ENCODE results near the gene YEATS4.

YEATS4 gene

DNA sequence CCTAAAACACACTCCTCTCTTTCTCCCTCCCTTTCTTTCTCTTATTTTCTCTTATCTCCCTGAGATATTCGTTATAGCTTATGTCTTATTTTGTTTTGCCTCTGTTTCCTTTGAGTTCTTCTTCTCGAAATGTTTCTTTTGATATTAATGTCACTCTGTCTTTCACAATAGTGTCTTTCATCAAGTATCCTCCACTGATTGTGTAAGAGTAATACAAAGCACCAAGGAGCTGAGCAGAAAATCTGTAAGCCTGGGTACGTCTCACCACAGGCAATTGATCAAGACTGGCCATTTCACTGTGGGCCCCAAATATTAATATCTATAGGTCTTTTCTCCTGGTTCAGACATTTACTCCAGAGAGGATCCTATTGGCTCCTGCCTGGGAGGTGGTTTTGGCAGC, 16.2 kb upstream of the YEATS4 start:
- no peak for DNase-seq

DNA sequence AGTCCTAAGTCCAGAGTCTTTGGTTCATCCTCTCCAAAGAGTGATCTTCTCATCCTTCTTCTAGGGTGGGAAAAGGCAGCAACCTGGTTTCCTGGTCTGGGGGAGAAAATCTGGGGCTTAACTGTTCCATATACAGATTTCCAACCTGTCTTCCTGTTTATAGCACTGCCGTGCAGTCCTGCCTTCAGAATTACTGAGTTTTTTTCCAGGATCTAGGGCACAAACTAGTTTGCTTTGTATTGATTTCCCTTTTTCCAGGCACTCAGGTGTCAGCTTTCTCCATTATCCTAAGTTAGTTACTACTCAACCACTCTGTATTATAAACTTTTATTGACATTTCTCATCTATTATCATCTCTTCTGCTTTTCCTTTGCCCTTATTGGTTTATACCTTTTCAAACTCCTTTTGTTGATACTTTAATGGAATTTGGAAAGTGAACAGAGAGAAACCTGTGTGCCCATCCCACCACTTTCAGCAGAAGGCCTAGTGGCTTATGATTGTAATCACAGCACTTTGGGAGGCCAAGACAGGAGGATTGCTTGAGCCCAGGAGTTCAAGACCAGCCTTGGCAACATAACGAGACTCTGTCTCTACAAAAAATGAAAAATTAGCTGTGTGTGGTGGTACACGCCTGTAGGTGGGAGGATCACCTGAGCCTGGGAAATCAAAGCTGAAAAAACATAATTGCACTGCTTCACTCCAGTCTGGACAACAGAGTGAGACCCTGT, 15.5 kb upstream of the YEATS4 start:
- no peak for DNase-seq

DNA sequence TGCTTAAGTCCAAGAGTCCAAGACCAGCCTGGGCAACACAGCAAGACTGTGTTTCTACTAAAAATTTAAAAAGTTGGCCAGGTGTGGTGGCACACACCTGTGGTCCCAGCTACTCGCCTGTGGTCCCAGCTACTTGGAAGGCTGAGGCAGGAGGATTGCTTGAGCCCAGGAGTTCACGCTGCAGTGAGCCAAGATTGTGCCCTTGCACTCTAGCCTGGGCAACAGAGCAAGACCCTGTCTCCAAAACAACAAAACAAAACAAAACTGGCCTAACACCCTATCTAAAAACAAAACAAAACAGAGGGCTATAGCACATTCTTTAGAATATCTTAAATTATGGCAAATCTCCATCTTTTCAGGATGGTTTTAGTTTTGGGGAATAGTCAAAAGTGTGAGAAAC, 14.5 kb upstream of the YEATS4 start:
- DNase-seq: no peak

DNA sequence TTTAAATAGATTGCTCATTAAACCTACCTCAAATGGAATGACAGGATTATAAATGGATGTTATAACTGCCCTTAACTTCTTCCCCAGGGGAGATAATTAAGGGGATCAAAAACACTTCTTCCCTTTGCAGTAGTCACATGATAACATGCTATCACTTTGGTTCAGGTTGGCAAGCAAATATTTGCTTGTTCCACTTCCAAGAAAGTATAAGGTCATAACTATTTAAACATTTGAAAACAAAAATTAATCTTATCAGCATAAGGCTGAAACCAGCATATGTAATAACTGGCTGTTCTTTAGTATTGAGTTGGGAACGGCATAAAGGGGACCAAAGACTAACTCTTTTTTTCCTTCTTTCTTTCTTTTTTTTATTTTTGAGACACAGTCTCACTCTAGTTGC, 13.8 kb upstream of the YEATS4 start:
- no peak for DNase-seq

DNA sequence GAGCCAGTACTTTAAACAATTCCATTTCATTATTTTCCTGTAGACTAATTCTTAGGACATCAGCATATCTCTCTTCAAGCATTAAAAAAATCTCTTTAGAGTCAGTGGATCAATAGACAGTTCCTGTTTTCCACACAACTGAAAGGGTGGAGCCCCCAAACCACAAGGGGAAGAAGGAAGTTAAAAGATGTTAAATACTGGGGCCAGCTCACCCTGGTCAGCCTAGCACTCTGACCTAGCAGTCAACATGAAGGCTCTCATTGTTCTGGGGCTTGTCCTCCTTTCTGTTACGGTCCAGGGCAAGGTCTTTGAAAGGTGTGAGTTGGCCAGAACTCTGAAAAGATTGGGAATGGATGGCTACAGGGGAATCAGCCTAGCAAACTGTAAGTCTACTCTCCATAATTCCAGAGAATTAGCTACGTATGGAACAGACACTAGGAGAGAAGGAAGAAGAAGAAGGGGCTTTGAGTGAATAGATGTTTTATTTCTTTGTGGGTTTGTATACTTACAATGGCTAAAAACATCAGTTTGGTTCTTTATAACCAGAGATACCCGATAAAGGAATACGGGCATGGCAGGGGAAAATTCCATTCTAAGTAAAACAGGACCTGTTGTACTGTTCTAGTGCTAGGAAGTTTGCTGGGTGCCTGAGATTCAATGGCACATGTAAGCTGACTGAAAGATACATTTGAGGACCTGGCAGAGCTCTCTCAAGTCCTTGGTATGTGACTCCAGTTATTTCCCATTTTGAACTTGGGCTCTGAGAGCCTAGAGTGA, 11.2 kb upstream of the YEATS4 start, which contains the start of gene LYZ:
Gene LYZ (plus strand): TSS at position 220 of the 777 bp plus-strand sequence. CDS start 28 bp downstream, at position 248.
- DNase-seq: peak; percentile 9

DNA sequence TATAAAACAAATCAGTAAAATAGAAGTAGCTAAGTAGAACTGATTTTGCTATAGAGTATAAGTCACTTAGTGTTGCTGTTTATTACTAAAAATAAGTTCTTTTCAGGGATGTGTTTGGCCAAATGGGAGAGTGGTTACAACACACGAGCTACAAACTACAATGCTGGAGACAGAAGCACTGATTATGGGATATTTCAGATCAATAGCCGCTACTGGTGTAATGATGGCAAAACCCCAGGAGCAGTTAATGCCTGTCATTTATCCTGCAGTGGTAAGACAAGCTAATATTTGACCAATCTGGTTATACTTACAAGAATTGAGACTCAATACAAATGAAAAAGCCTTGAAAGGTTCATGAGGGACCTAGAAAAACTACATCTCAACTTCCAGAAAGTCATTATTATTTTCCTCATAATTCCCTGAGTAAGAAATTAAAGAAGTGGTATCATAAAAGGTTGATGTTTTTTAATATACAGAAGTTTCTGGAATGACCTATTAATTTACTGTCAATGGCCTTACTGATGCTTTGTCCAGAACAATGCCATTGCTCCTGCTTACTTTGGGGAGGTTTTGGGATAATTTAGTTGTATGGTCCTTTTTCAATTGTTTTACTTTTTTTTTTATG, 9.4 kb upstream of the YEATS4 start:
- DNase-seq: no peak

DNA sequence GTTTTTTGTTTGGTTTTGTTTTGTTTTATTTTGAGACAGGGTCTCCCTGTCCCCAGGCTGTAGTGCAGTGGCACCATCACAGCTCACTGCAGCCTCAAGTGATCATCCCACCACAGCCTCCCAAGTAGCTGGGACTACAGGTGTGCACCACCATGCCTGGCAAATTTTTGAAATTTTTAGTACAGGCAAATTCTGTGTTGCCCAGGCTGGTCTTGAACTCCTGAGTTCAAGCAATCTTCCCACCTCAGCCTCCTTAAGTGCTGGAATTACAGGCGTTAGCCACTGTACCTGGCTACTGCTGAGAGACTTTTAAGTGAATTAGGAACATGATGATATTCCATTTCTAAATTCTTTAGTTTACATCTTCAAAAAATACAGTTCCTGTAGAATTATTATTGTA, 8.8 kb upstream of the YEATS4 start:
- DNase-seq: no peak

DNA sequence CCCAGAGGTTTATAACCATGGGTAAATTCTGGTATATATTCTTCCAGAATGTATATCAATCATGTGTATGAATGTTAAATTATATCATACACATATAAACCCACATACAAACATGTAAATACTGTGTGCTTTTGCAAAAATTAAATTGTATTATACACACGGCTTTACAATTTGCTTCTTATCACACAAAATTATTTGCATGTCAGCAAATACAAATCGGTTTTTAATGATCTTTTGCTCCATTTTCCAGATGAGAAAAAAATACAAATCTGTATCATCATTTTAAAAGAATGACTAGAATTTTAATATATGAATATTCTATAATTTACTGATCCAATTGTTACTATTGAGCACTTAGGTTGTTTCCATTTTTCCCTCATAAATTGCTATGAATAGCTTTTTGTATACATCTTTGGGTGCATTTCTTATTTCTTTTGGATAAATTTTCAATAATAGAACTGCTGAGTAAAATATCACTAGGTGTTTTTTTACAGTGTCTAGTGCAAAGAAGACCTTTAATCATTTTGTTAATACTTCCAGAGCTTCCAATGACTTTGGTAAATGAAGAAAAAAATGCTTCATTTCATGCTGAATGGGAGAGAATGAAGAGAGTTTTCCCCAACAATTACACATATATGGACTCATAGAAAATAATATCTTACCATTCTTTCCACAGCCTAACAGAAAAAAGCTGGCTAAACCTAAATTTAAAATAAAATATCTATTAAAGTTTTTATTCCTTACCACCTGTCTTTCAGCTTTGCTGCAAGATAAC, 7.9 kb upstream of the YEATS4 start:
- no peak for DNase-seq

DNA sequence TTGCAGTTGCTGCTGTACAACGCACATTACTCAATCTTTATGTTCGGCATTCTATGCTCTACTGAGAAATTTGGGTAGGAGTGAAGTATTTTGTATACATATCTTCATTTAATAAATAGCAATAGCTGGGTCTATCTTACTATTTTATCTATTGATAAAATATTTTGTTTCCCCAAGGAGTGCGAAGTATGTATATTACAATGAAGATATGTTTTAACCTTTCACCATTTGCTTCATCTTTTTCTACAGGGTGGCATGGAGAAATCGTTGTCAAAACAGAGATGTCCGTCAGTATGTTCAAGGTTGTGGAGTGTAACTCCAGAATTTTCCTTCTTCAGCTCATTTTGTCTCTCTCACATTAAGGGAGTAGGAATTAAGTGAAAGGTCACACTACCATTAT, 6.6 kb upstream of the YEATS4 start:
- DNase-seq: no peak

DNA sequence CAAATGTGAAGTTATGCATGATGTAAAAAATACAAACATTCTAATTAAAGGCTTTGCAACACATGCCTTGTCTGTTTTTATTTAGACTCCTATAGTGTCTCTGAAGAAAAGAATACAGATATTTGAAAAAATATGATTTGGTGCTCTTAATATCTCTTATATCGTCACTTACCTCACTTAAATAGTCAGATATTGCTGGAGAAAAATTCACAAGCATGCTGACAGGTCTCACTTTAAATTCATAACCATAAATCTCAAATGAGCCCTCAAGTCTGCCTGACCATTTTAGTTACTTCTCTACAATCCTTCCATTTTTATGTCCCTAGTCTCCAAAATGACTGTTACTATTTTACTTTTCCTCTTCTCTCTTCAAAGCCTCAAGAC, 5.4 kb upstream of the YEATS4 start:
- no peak for DNase-seq

DNA sequence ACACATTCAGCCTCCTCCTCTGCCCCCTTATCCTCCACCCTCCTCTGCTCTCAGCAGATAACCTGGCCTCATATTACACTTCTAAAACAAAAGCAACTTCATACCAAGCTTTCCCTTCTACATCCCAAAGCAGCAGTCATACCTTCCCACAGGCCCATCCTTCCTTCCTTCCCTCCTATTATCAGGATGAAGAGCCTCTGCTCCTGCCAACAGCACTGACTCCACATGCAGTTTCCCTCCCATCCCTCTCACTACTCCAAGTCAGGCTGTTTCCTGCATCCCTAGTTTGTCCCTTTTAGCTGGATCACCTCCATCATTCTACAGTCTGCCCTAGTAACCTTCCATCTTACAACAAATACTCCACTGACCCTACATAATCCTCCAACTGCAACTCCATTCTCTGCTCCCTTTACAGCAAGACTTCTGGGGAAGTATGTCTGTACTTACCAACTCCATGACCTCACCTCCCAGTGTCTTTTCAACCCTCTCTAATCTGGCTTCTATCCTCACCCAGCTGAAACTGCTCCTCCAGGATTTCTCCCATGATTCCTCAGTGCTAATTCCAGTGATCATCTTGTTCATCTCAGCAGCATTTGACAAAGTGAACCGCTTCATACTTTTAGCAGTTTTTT, 4.9 kb upstream of the YEATS4 start:
- DNase-seq: no peak

DNA sequence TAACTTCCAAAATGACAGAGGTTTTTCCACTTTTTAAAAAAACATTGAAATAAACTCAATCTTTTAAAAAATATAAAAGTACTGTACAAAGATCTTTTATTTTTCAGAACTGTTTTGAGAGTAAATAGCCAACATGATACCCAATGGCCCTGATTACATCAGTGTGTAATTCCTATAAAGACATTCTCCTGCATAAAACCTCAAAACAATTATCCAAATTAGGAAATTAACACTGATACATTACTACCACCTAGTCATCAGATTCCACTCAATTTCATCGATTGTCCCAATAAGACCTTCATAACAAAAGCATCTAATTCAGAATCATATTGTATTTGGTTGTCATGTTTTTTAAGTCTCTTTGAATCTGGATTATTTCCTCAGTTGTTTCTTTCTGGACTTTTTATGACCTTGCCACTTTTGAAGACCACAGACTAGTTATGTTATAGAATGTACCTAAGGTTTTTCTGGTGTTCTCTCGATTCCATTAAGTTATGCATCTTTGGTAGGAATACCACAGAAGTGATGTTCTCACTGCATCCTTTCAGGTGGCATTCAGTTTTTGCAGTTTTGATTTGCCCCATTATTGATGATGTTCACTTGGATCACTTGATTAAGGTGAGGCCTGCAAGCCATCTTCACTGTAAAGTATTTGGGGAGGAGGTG, 4.0 kb upstream of the YEATS4 start:
- DNase-seq: no peak

DNA sequence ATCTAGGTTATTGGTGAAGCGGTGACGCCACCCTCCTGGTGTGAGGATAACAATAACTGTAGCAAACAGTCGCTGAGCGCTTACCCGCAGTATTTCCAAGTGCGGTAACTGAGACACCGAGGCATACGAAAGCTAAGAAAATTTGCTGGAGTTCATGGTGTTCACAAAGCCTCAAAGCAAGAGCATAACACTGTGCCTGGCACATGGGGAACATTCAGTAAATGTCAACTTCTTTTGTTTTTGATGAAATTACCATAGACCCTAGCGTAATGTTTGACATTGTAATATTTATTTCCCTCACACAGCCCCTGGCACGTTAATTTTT, 767 bp downstream of the YEATS4 start:
- DNase-seq: no peak

DNA sequence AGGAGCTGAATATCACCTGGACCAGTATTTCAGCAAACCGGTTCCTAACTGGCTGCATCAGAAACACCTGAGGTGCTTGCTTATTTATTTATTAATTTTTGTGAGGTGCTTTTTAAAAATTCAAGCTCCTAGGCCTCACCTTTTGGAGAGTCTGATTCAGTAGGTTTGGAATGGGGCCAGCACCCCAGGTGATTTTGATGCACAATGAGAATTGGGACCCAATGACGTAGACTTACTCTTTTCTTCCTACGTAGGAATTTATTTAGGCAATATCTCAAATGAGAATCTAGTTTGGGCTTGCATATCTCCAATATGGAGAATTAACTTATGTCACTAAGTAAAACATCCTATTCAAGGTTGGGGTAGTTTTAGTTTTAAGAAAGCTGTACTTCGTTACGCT, 7.3 kb downstream of the YEATS4 start:
- no peak for DNase-seq

DNA sequence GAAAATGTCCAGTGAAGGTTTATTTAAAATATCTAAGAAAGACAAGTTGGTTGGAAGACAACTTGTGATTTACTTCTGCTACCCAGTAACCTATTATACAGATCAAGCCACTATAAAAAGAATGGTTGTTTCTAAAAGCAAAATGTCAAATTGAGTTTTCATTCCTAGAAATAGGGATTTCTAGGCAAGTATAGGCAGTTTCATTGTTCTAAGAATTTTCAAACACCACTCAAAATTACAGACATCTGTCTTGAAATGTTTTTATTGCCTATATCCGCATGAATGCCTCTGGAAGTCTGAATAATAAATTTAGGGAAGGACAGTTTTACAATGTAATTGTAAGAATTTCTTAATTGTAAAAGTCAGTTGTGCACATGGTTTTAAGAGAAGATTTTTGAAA, 8.6 kb downstream of the YEATS4 start:
- DNase-seq: no peak

DNA sequence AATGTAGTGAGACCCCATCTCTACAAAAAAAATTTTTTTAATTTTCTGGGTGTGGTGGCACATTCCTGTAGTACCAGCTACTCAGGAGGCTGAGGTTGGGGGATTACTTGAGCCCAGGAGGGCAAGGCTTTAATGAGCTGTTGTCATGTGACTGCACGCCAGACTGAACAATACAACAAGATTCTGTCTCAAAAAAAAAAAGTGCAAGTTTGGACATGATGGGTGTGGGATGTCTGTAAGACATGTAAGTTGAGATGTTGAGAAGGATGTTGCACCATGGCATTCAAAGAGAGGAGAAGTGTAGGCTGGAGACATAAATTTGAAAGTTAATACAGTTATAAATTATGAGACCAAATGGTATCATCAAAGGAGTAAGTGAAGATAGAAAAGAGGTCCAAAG, 23.5 kb downstream of the YEATS4 start:
- no peak for DNase-seq

DNA sequence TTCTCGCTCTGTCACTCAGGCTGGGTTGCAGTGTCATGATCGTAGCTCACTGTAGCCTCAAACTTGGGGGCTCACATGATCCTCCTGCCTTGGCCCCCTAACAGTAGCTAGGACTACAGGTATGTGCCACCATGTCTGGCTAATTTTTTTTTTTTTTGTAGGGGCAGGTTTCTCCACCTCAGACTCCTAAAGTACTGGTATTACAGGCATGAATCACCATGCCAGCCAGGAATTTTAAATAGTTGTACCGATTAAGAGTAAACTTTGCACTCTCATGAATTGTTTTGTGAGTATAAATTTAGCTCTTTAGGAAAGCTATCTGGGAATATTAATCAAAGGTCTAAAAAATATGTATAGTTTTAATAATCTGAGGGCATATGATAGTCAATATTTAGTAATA, 25.5 kb downstream of the YEATS4 start:
- DNase-seq: no peak

DNA sequence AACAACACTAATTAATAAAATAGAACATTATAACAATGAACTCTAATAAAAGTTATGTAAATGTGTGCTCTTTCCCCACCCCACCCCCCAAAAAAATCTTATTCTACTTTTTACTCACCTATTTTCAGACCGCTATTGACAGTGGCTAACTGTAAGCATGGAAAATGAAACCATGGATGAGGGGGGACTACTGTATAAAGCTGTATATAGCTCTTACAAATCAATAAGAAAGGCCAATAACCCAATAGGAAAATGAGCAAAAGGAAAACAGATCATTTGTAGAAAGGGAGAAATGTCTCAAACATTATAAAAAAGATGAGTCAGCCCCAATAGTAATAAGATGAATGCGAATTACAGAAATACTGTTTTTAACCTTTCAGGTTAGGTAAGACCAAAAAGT, 27.4 kb downstream of the YEATS4 start:
- DNase-seq: no peak

DNA sequence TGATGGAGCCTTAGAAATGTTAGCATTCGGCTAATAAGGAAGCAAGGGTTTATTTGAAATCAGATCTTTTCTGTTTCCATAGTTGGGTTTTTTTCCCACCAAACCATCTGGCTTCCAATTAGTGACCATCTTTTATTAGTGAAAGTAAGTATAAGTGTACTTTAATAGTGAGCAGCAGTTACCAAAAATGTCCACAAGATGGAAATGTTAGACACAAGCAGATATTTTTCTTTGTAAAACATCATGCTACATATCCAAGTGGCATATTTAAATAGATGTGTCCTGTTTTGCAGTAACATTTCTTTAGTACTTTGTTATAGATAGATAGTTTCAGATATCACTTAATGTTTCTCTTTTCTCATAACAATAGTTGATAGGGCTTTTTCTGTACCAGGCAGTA, 28.8 kb downstream of the YEATS4 start:
- DNase-seq: peak; percentile 42

DNA sequence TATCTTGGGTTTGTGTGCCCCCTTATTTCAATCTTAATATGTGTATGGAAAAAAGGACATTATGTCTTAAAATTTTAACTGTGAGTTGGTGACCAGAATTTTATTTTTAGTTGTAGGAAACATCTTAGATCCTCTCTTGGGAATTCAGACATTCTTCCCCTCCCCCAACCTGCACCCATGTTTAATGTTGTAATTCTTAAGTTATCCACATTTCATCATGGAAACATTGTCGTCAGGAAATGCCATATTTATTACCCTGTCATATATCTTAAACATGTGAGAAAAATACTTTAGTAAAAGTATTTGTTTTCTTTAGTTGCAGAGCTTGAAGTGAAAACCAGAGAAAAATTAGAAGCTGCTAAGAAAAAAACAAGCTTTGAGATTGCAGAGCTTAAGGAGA, 30.3 kb downstream of the YEATS4 start:
- no peak for DNase-seq

DNA sequence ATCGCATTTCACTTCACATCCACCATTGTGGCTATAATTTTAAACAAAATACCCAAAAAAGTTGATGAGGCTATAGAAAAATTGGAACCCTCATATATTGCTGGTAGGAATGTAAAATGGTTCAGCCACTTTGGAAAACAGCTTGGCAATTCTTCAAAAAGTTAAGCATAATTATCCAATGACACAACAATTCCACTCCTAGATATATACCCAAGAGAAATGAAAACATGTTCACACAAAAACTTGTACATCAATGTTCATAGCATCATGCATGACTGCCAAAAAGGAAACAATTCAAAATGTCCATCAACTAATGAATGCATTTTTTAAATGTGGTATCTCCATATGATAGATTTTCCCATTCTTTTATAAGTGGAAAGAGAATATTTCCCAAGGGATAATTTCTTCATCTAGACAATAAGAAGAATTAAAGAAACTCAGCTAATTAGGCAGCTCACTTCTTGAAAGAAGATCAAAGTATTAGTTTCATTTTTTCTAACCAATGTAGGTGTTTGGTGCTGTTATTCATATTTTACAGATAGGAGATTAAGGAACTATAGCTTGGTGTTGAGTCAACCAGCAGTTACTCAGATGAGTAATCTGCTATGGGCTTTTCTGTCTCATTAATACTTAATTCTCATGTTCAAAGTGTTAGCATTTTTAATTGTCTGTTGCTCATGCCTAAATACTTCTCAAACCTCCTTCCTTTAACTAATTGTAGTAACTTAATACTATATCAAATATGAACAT, 32.8 kb downstream of the YEATS4 start:
- DNase-seq: no peak

DNA sequence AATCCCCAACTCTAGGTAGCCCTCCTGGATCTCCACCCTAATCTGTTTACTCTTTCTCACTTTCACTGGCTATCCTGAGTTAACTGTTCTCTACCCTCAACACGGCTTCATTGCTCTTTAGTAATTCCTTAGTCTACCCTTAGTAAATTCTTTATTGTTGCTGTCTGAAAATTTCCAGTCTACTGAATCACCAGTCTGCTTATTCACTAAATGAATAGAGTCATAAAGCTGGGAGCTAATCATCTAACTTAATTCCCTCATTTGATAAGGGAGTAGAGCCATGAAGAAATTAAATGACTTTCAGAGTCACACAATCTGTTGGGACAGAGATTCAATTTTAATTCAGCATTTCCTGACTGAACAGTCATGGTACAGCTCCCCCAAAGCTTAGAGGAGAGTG, 36.5 kb downstream of the YEATS4 start:
- no peak for DNase-seq

All from midbrain (tissue), 1 donor.